Measurements from ENCODE around the gene RIIAD1.
"Not testable (repeated sequence)": the region's sequence is repeated elsewhere in the genome, so short reads cannot be mapped to it uniquely, and the experiment has no call there.

Gene RIIAD1

DNA sequence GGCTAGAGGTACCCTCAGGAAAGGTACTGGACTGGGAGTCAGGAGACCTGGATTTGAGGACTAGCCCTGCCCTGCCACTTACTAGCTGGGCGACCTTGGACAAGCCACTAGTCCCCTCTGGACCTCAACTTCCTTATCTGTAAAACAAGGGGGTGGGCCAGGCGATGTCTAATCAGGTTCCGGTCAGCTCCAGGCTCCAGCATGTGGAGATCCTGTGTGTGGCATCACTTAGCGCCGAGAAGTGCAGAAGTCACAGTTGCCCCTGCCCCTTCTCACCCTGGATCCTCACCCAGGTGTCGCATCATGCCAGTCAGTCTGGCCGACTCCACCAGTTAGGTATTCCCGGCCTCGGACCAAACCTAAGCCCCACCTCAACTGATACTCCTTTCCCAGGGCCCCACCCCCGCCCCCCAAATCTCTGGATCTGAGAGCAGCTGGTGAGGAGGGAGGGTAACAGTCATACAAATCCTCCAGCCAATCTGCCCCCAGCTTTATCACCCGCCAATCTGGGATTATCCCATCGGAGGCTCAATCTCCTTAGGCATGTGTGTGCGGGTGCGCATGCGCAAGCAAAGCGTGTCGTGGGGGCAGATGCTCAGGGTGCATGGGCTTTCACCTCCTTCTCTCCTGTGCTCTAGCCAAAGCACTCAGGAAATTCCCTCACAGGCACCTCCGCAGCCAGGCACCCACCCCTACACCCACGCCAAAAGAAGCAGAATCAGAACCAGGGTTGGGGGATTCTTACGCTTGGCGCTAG, 10.1 kb upstream of the RIIAD1 start:
- DNase-seq: no peak

DNA sequence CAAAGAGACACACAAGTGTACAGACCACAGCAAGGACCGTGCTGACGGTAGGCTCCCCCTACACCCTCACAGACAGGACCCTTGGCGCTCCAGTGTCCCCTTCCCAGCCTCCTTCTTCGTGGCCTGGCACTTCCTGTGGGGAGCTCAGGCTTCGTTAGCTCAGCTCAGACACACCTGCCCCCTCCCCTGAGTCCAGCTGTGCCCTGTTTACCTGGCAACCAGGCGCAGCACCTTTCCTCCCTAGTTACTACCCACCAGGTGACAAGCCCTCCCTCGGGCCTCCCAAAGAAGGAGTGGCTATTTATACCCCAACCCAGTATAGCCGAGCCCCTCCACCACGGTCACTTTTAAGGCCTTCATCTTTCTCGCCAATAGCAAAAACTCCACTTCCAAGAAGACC, 9.4 kb upstream of the RIIAD1 start:
- no peak for DNase-seq

DNA sequence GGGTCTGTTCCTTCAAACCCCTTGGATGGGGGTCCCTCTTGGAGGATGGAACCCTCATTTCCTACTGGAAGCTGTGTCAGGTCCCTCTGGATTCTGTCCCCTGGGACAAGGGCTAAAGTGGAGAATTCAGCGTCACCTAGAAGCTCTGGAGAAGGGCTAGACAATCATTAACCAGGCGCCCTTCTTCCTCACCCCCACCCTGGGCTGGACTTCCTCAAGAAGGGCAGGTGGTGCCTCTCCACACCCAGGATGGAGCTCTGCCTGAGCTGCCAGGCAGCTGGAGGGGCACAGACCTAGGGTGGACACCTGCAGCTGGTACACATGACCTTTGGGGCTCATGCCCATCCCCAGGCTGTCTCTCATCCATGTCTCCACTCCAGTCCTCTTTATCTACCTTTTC, 8.3 kb upstream of the RIIAD1 start:
- DNase-seq: no peak

DNA sequence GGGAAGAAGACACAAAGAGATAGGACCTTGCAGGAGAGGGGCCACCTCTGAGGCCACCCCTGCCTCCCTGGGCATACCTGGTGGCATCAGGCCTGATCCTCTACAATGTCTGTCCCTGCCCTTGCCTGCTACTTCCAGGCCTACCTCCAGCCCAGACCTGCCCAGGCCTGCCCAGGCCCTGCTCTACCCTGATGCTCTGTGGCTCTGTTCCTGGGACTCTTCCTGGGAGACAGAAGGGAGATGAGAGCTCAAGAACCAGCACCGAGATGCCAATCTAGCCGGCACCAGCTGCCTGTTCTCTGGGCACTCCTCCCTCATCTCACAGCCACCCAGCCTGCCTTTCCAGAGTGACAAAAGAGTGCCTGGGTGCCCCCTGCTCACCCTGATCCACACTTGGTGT, 7.4 kb upstream of the RIIAD1 start:
- no peak for DNase-seq

DNA sequence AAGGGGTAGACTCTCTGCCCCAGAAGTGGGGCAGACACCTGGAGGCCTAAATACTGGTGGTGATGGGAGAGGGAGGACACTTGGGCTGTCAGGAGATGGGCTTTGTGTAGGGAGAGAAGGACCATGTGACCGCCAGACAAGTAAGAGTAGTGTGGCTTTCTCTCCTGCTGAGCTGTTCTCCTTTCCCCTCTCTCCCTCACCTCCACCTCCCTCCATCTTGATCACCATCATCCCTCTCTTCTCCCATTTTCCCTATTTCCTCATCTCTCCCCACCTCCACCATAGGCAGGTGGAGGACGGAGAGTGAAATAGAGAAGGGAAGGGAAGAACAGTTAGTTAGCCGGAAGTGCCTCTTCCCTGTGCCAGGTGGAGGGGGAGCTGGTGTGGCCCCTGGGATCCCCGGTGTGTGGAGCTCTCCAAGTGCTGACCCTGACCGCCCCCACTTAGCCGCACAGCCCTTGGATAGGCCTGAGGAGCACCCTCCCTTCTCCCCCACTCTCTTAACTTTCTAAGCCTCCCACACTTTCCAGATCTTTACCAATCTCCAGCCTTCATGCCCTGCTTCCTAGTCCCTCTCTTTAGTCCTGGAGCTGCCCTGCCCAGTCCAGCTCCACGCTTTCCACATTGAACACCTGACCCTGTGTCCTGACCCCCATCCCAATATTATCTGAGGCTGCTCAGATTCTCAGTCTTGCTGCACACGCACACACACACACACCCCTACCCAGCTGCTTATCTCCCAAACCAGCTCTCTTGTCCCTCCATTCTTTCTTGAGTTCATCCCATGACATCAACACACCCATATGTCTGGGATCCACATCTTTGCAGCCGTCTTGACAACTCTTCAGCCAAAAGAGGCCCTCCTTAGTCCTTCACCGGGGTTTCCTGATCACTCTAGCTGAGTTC, 6.2 kb upstream of the RIIAD1 start:
- DNase-seq: no peak

DNA sequence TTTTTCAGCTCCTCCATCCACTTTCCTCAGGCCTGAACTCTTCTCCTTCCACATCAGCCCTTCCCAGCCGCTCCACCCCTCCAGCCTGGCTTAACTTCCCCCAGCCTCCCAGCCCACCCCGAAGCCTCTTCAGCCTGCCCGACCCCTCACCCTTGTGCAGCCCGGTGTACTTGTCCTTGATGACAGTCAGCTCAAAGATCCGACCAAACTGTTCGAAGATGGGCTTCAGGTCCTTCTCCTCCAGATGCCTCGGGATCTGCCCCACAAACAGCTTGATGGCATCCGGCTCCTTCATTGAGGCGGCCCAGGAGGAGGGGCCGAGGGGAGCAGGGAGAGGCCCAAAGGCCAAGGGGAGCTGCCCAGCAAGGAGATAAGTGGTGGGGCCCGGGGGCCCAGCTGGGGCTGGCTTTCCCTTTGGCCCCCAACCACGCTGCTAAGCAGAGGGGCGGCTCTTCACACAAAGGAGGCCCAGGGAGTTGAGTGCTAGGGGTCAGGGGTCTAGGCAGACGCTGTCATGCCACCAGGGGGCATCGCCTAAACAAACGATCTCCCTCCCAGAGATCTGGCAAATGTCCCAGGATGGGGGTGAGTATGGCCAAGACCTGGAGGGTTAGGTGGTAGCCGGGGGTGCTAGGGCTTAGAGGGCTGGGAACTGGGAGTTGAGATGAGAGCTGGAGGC, 5.5 kb upstream of the RIIAD1 start:
- DNase-seq: no peak

DNA sequence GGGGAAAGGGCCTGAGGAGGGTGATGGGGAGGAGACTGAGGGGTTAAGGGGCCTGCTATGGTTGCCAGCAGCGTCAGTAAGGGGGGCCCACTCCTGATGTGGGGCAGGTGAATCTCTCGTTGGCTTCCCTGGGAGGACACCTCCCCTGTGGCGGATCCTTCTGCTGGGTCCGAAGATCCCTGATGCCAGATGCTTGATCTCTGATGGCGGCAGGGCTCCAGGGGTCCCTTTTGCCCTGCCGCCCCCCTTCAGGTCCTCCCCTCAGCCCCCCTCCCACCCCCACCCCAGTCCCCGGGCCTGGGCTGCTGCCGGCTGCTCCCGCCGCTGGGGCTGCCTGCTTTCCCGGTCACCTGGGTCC, 4.9 kb upstream of the RIIAD1 start:
- DNase-seq: no peak

DNA sequence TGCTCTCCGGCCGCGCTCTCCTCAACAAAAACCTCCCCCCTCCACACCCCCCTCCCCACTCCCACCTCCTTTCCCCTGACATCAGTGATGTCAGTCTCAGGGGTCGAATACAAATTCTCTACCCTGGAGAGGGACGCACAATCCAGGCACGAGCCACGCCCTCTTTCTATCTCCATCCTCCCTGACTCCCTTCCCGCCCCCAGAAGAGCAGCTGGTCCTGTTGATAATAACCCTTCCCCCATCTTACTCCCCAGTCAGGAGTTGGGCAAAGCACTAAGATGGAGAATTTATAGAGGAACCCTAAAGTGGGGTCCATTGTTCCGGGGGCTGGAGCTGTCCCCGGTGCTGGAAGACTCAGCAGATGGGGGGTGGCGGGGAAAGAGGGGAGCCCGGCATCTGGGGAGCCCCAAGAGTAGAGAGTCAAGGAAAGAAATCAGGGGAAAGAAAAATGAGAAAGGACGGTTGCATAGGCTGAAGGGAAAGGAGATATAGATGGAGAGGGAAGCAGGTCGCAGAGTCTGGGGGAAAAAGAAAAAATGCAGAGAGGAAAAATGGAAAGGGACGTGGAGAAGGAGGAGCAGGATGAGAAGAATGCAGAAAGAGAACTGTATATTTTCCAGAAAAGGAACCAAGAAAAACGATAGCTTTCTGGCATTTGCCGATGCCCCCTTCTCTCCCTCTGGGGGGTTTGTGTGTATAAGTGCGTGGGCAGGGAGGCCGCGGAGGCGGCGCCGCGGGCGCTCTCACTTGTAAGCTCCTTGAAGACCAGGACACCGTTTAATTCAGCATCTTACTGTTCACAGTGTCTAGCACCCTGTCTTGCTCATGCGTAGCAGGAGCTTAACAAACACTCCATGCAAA, 4.3 kb upstream of the RIIAD1 start, which contains the start of gene CELF3:
TSS of gene CELF3 (minus strand) at position 33 of the 861 bp plus-strand sequence. CDS start 783 bp downstream, outside the sequence.
- no peak for DNase-seq

DNA sequence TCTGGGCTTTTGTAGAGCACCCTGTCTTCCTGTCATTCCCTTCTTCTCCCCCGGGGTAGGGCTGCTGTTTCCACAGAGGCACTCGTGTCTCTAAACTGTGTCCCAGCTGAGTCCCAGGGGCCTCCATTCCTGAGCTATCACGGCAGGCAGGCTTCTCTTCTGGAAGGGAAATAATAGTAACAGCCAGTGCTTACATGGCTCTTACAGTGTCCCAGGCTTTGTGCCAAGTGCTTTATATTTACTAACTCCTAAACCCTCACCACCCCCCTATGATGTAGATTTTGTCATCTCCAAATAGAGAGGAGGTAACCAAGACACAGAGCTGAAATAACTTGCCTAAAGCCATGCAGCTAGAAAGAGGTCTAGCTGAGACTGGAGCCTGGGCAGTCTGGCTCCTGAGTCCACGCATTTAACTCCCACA, 3.3 kb upstream of the RIIAD1 start:
- DNase-seq: no peak

DNA sequence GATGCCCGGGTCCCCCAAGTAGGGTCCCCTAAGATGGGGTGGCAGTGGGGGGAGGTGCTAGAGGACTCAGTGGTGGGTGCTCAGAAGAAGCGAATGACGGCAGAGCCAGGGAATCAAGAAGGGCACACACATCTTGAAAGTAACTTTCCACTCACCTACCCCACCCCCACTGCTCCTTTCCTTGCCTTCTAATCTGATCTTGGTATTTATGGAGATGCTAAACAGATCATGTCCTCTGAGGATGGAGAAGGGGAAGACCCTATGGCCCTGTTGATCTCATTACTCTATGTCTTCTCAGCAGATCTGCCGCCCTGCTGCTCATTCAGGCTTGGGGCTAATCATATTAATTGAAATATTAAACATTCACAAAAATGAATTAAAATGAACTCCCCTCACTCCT, 2.7 kb upstream of the RIIAD1 start:
- DNase-seq: no peak

DNA sequence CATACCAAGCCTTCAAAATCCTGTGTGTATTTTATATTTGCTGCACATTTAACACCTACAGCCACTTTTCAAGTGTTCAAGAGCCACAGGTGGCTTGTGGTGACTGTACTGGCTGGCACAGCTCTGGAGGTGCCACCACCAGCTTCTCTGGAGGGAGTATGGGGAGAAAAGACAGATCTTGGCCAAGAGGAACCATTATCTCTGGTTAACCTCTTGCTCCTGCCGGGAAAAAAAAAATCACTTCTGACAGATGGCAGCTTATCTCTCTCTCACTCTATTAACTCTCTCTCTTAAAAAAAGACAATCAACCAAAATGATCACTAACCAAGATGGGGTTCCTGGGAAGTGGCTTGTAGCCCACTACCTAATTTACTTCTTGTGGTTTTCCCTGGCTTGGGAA, 1.2 kb upstream of the RIIAD1 start:
- no peak for DNase-seq

DNA sequence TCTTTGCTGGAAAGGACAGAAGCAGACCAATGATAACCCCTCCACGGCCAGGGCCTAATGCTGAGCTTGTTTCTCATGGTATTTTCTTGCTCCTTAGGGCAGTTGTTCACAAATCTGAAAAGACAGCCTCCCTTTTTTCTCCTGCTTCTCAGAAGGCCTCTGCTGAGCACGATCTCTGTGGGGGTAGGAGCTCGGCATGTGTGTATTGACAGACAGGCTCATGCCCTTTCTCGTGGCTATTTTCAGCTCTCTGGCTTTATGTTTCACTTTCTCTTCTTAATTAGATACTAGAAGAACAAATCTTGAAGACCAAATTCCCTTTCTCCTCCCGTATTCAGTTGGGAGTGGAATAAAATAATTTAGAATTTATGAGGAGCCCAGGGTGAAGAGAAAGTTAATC, 768 bp upstream of the RIIAD1 start:
- DNase-seq: no peak

DNA sequence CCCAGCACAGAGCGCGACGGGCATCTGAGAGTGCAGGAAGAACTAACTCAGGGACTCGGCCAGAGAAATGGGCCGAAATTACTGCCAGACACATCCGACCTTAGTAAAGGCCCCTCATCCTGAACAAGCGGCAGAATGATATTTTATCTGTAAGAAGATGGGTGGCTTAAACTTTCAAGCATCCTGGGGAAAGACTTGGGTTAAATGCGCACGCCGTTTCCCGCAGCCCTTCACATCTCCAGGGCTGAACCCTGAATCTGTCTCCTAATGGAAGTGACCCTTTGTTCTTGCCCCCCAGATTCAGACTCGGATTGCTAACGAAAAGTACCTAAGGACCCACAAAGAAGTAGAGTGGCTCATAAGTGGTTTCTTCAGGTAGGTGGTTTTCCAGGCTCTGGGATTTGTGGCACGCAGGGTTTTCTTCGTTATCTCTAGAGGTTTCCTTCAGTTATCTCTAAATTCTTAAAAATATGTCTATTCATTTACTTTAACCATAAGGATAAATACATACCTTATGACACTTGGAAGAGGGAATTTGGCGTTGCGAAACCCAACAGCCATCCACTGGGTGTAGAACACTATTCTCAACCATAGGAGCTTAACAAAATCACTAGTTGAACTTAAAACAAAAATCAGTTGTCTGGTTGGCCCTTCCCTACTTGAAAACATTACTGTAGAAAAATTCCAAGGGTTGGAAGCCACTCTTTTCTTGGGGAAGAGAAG, 627 bp downstream of the RIIAD1 start:
- no peak for DNase-seq

DNA sequence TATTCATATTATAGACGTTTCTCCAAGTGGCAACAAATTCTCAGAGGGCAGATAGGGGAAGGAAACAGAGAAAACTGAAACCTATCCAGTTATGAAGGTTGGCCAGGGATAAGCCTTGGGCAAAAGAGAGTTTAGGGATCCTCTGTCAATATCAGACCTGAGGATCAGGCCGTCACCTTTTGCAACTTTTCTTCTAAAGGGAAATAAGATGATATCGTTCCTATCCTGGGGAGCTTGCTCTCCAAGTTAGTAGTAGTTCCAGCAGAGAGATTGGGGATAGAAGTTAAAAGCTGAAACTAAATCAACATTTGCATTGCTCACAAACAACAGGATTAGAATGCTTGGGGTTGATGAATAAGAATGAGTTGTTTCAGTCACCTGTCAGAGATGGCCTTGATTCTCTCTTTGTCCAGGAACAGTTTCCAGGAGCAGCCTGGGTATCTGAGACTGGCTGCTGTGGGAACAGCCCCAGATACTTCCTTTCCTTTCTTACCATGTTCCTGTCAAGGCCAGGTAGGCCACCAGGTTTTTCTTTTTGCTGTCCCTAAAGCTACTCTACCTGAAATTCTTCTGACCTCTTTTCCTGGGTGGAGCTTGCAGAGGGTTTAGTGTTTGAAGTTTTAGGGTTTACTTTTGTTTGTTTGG, 2.5 kb downstream of the RIIAD1 start:
- DNase-seq: no peak

DNA sequence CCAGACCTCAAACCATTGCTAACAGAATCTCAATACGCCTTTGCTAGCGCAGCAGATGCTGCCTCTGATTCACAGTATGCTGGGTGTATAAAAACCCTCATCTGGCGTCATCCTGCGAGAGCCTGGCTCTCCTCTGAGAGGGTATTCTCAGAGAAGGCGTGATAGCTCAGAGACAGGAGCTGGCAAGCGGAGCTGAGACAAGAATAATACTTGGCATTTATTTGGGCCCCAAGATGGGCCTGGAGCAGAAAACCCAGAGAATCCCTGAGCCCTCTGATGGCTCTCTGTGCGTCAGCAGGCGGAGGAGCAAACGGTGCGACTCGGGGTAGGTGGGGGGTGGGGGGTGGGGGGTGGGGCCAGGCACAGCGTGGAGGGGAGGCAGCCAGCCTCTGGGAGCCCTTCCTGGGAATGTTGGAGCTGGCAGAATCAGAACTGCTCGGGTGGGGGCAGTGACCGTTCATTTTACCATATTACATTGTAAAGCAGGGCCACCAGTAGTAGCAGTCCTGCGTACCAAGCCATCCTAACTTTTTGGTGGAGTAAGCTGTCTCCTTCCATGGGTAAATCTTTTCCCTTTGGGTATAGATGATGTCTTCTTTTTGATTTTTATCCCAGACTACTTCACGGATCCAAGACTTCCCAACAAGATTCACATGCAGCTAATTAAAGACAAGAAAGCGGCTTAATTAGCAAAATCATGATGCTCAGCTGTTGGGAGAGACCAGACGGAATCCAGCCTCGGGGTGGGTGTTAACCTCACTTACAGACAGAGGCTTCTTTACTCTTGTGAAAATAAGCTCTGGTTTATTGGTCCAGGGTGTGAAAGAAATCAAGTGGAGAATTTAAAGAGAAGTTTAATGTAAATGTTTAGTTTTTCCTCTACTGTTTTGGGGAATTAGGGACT, 7.1 kb downstream of the RIIAD1 start:
- no peak for DNase-seq

DNA sequence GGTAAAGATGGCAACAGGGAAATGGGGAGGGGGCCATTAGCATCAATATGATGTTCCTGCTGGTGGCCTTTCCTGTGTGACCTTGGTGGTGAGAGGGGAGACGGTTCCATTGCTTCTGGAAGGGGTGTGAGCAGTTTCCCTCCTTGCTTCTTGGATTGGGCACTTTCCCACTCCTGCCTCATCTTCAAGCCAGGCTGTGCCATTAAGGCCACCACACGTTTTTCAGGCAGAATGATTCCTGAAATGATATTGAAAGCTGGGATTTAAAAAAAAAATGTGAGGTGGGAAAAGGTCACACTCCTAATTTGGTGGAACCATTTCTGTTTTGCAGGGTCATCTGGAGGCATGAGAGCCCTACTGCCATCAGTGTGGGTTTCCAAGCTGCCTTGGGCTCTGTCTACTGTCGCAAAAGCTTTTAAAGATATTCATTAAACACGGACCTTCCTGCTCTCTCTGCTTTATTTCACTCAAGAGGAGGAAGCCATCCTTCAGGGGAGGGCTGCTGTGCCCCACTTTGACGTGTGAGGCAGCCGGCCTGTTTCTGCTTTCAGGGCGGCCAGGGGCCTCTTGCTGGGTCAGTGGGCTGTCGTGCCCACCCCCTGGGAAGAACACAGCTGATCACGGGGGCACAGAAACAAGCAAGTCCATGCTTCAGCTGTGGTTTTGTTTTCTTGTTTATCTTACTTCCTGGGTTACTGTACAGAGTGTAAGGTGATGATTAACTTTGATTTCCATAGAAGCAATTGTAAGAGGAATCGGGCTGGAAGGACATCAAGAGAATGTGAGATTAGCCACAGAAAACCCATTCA, 8.0 kb downstream of the RIIAD1 start:
- DNase-seq: no peak

DNA sequence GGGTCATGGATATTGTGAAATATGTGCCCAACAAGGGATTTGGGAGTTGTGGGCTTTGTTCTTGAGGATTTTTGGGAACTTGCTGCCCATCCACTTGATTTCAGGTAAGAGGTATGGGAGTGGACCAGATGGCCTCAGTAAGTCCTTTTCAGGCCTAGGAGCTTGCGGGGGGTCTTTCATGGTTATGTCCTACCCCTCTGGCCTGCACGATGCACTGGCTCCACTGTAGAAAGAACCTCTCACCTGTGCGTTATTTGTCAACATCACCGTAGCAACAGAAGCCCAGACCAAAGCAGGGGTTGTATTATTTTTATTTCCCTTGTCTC, 8.6 kb downstream of the RIIAD1 start:
- DNase-seq: no peak

DNA sequence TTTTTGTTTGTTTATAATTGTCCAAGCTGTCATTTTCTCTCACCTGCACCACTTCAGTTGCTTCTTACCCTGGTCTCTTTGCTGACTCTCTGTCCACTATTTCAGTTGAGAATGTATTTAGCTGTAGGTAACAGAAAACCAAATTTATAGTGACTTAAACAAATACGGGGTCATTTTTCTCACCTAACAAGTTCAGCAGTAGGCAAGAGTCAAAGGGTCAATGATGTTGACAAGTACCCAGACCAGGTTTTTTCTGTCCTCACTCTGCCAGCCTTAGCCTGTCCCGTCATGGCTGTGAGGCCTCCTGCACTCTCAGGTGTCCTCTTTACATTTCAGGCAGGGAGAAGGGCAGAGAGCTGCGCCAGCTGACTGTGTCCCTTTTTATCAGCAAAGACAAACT, 11.8 kb downstream of the RIIAD1 start:
- DNase-seq: no peak

DNA sequence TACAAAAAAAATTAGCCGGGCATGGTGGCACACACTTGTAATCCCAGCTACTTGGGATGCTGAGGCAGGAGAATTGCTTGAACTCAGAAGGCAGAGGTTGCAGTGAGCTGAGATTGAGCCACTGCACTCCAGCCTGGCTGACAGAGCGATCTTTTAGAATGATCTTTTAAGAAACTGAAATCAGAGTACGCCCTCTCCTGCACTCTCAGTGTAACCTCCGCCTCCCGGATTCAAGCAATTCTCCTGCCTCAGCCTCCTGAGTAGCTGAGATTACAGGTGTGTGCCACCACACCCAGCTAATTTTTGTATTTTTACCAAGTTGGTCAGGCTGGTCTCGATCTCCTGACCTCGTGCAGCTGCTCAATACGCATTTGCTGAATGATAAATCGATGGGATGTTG, 12.7 kb downstream of the RIIAD1 start:
- not testable (repeated sequence) for DNase-seq

DNA sequence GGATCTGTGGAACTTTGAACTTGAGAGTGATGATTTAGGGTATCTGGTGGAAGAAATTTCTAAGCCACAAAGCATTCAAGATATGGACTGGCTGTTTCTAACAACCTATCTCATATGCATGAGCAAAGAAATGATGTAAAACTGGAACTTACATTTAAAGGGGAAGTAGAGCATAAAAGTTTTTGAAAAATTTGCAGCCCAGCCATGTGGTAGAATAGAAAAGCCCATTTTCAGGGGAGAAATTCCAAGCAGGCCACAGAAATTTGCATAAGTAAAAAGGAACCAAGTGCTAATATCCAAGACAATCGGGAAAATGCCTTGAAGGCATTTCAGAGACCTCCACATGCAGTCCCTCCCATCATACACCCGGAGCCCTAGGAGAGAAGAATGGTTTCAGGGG, 15.7 kb downstream of the RIIAD1 start:
- DNase-seq: no peak
